H1 (cell line): ENCODE results near the gene BICD1. TPM values are rescaled to one million over a fixed set of nuclear protein-coding genes. Genes with fewer than 3 reads are reported as not detected.

Source experiments
- CTCF ChIA-PET: fragments of 300-600 bp; sonication (Branson Sonifier 250); formaldehyde crosslinking; loops from one replicate; lab custom pipeline; 2021; ENCODE audit not compliant: partially characterized antibody; lab: Charles Lee
- POLR2A ChIA-PET: fragments of 300-600 bp; sonication (Branson Sonifier 250); formaldehyde crosslinking; loops from one replicate; lab custom pipeline; 2021; ENCODE audit warnings: inconsistent platforms; ENCODE audit not compliant: partially characterized antibody; lab: Charles Lee
- DNase-seq, 2 experiments: peaks; one replicate each; pipeline versions ENCODE4 v3.0.0 to v3.0.0-alpha.2; 2010 to 2022; ENCODE audit warnings: low spot score in 2 of 2, low read depth in 1 of 2, mixed read lengths in 1 of 2
- FAIRE-seq: peaks from 2 replicates; lab custom pipeline; 2011; peaks lifted over from hg19 to GRCh38; lab: Jason Lieb, UNC
- H2AFZ ChIP-seq: 2 replicates; pipeline ENCODE4 v1.8.1; 2012; ENCODE audit warnings: low read length, inconsistent platforms
- H2AK5ac ChIP-seq: 2 replicates; pipeline ENCODE4 v1.6.1; 2013; ENCODE audit warnings: low read depth, low read length
- H2BK120ac ChIP-seq: replicated peaks from 2 replicates; pipeline ENCODE3; 2013; ENCODE audit warnings: low read depth, low read length, inconsistent platforms
- H2BK12ac ChIP-seq: 2 replicates; pipeline ENCODE4 v1.6.1; 2013; ENCODE audit warnings: low read depth, low read length
- H2BK15ac ChIP-seq: 2 replicates; pipeline ENCODE4 v1.6.1; 2013; ENCODE audit warnings: low read length
- H2BK20ac ChIP-seq: 2 replicates; pipeline ENCODE4 v1.6.1; 2013; ENCODE audit warnings: low read length
- H2BK5ac ChIP-seq: 2 replicates; pipeline ENCODE4 v1.6.1; 2013; ENCODE audit warnings: low read depth, low read length
- H3K14ac ChIP-seq: 2 replicates; pipeline ENCODE4 v1.6.1; 2013; ENCODE audit warnings: inconsistent platforms; ENCODE audit not compliant: insufficient read length
- H3K18ac ChIP-seq: 2 replicates; pipeline ENCODE4 v1.6.1; 2013; ENCODE audit warnings: low read length; ENCODE audit errors: extremely low read depth
- H3K23ac ChIP-seq: 2 replicates; pipeline ENCODE4 v1.6.1; 2013; ENCODE audit warnings: inconsistent platforms; ENCODE audit not compliant: insufficient read length
- H3K23me2 ChIP-seq: 2 replicates; pipeline ENCODE4 v1.6.1; 2013; ENCODE audit warnings: low read depth, low read length
- H3K27ac ChIP-seq: 2 replicates; pipeline ENCODE4 v1.6.1; 2011; ENCODE audit warnings: low read depth, low read length, inconsistent platforms
- H3K27me3 ChIP-seq, 4 experiments: replicated peaks in 1 of 4; 1 replicate in 1 of 4; 2 replicates in 3 of 4; pipeline versions ENCODE4 v1.6.1 to v1.8.1; 2011 to 2013; ENCODE audit warnings: low read length in 3 of 4, mild to moderate bottlenecking in 3 of 4, inconsistent platforms in 2 of 4, mixed read lengths in 2 of 4, moderate library complexity in 1 of 4; ENCODE audit not compliant: control insufficient read depth in 3 of 4, insufficient read depth in 3 of 4; ENCODE audit errors: extremely low read depth in 1 of 4
- H3K36me3 ChIP-seq, 4 experiments: 2 replicates each; pipeline versions ENCODE4 v1.6.1 to v1.8.1; 2011 to 2013; ENCODE audit warnings: mild to moderate bottlenecking in 4 of 4, low read length in 3 of 4, moderate library complexity in 2 of 4, control low read depth in 1 of 4, inconsistent platforms in 1 of 4; ENCODE audit not compliant: insufficient read depth in 4 of 4, control insufficient read depth in 2 of 4
- H3K4ac ChIP-seq: replicated peaks from 2 replicates; pipeline ENCODE3; 2013; ENCODE audit warnings: low read length, low read depth, mixed read lengths, inconsistent platforms; ENCODE audit not compliant: insufficient read length
- H3K4me1 ChIP-seq, 4 experiments: replicated peaks in 1 of 4; 1 replicate in 1 of 4; 2 replicates in 3 of 4; pipeline versions ENCODE4 v1.6.1 to v1.8.1; 2011 to 2013; ENCODE audit warnings: low read length in 3 of 4, inconsistent platforms in 2 of 4, mixed read lengths in 1 of 4; ENCODE audit not compliant: insufficient read depth in 4 of 4, control insufficient read depth in 3 of 4
- H3K4me2 ChIP-seq, 2 experiments: 2 replicates each; pipeline versions ENCODE4 v1.6.1 to v1.8.1; 2011 to 2013; ENCODE audit warnings: low read depth in 2 of 2, low read length in 2 of 2, control low read depth in 1 of 2, inconsistent platforms in 1 of 2, mild to moderate bottlenecking in 1 of 2; ENCODE audit not compliant: insufficient read depth in 1 of 2
- H3K4me3 ChIP-seq, 4 experiments: fragments of 200-600, 300-600 bp in 1 of 4; sonication (generic), shearing (Covaris generic), sonication (Bioruptor Twin) in 1 of 4; 2 replicates each; pipeline versions ENCODE4 v1.5.1 to v1.8.1; 2011 to 2016; ENCODE audit warnings: low read length in 4 of 4, low read depth in 3 of 4, control low read depth in 2 of 4, inconsistent platforms in 2 of 4, mild to moderate bottlenecking in 2 of 4, mixed read lengths in 1 of 4, moderate library complexity in 1 of 4; ENCODE audit not compliant: insufficient read depth in 2 of 4; ENCODE audit errors: extremely low read depth in 1 of 4
- H3K56ac ChIP-seq: replicated peaks from 2 replicates; pipeline ENCODE3; 2013; ENCODE audit warnings: low read depth, mild to moderate bottlenecking, mixed read lengths, low read length, inconsistent platforms; ENCODE audit not compliant: insufficient read length
- H3K79me1 ChIP-seq: 2 replicates; pipeline ENCODE4 v1.6.1; 2013; ENCODE audit warnings: low read depth, low read length, control low read depth
- H3K79me2 ChIP-seq, 2 experiments: 2 replicates each; pipeline versions ENCODE4 v1.6.1 to v1.8.1; 2012 to 2013; ENCODE audit warnings: low read length in 2 of 2, mild to moderate bottlenecking in 2 of 2, inconsistent platforms in 1 of 2; ENCODE audit not compliant: insufficient read depth in 2 of 2, control insufficient read depth in 1 of 2
- H3K9ac ChIP-seq, 4 experiments: replicated peaks in 1 of 4; 1 replicate in 1 of 4; 2 replicates in 3 of 4; pipeline versions ENCODE4 v1.6.1 to v1.8.1; 2011 to 2013; ENCODE audit warnings: low read depth in 3 of 4, low read length in 3 of 4, control low read depth in 2 of 4, mild to moderate bottlenecking in 2 of 4, moderate library complexity in 2 of 4, inconsistent platforms in 1 of 4; ENCODE audit errors: extremely low read depth in 1 of 4
- H3K9me3 ChIP-seq, 2 experiments: 2 replicates each; pipeline versions ENCODE4 v1.6.1 to v1.8.1; 2012 to 2013; ENCODE audit warnings: mild to moderate bottlenecking in 2 of 2, moderate library complexity in 2 of 2, control low read depth in 1 of 2, inconsistent platforms in 1 of 2, low read depth in 1 of 2, low read length in 1 of 2, mixed read lengths in 1 of 2; ENCODE audit not compliant: insufficient read depth in 2 of 2
- H4K20me1 ChIP-seq, 2 experiments: replicated peaks in 1 of 2; 2 replicates each; pipeline versions ENCODE3 to v1.8.1; 2011 to 2013; ENCODE audit warnings: inconsistent platforms in 2 of 2, low read length in 2 of 2, mild to moderate bottlenecking in 1 of 2; ENCODE audit not compliant: insufficient read depth in 2 of 2, control insufficient read depth in 1 of 2
- H4K5ac ChIP-seq: 2 replicates; pipeline ENCODE4 v1.6.1; 2013; ENCODE audit warnings: low read length, low read depth, mixed read lengths, inconsistent platforms; ENCODE audit not compliant: insufficient read length
- H4K8ac ChIP-seq: 2 replicates; pipeline ENCODE4 v1.8.0; 2013; ENCODE audit warnings: mild to moderate bottlenecking, moderate library complexity, low read length, inconsistent platforms; ENCODE audit not compliant: insufficient read depth; ENCODE audit errors: extremely low read depth
- H4K91ac ChIP-seq: replicated peaks from 2 replicates; pipeline ENCODE3; 2013; ENCODE audit warnings: low read length, mixed read lengths, inconsistent platforms; ENCODE audit not compliant: insufficient read length
- CHD1 ChIP-seq: IDR thresholded peaks from 2 replicates; pipeline ENCODE4 v1.6.1; 2012; ENCODE audit warnings: low read depth, low read length, improper control_type of control experiment
- CTBP2 ChIP-seq: IDR thresholded peaks from 2 replicates; pipeline ENCODE4 v1.7.0; 2011; ENCODE audit warnings: borderline replicate concordance, mild to moderate bottlenecking, moderate library complexity, mixed read lengths, low read length; ENCODE audit not compliant: insufficient read depth, insufficient read length
- FOSL1 ChIP-seq: IDR thresholded peaks from 2 replicates; pipeline ENCODE4 v1.6.1; 2011; ENCODE audit warnings: mild to moderate bottlenecking, low read depth, low read length, moderate library complexity; ENCODE audit not compliant: insufficient read depth
- GABPA ChIP-seq: IDR thresholded peaks from 2 replicates; pipeline ENCODE4 v1.6.1; 2011; ENCODE audit warnings: mild to moderate bottlenecking, low read length, moderate library complexity, borderline replicate concordance; ENCODE audit not compliant: insufficient read depth
- HDAC6 ChIP-seq: IDR thresholded peaks from one replicate; pipeline ENCODE4 v1.7.1; 2012; ENCODE audit warnings: low read depth, mild to moderate bottlenecking, inconsistent platforms, low read length, moderate library complexity
- JUND ChIP-seq: IDR thresholded peaks from 2 replicates; pipeline ENCODE4 v1.6.1; 2011; ENCODE audit warnings: mild to moderate bottlenecking, improper control_type of control experiment, low read length
- KDM4A ChIP-seq: IDR thresholded peaks from one replicate; pipeline ENCODE4 v1.7.1; 2012; ENCODE audit warnings: low read depth, mild to moderate bottlenecking, moderate library complexity, low read length, inconsistent platforms; ENCODE audit not compliant: severe bottlenecking
- RAD21 ChIP-seq, 2 experiments: IDR thresholded peaks in 1 of 2; conservative IDR thresholded peaks in 1 of 2; 2 replicates each; pipeline ENCODE4 v1.6.1; 2011; ENCODE audit warnings: low read depth in 2 of 2, low read length in 2 of 2, improper control_type of control experiment in 1 of 2, inconsistent platforms in 1 of 2, mild to moderate bottlenecking in 1 of 2, moderate library complexity in 1 of 2
- SIN3A ChIP-seq, 2 experiments: IDR thresholded peaks in 1 of 2; conservative IDR thresholded peaks in 1 of 2; 2 replicates each; pipeline ENCODE4 v1.6.1; 2011 to 2012; ENCODE audit warnings: low read length in 2 of 2, improper control_type of control experiment in 1 of 2, low read depth in 1 of 2, mild to moderate bottlenecking in 1 of 2
- SIRT6 ChIP-seq: IDR thresholded peaks from one replicate; pipeline ENCODE4 v1.7.1; 2012; ENCODE audit warnings: low read length, inconsistent platforms
- SRF ChIP-seq: IDR thresholded peaks from 2 replicates; pipeline ENCODE4 v1.6.1; 2011; ENCODE audit warnings: mild to moderate bottlenecking, low read depth, low read length, moderate library complexity
- TAF7 ChIP-seq: optimal IDR thresholded peaks from 2 replicates; pipeline ENCODE3; 2011; ENCODE audit warnings: low read depth, mild to moderate bottlenecking, inconsistent platforms, low read length, moderate library complexity, borderline replicate concordance
- WGBS, 2 experiments: shearing (Covaris generic) in 1 of 2; methylation state at CpG; one replicate each; pipeline versions ENCODE4 v1.1.6 to v1.1.7; 2013 to 2015; ENCODE audit warnings: low lambda C conversion rate in 2 of 2, mixed read lengths in 2 of 2, inconsistent platforms in 1 of 2, low coverage in 1 of 2, missing lambda C conversion rate in 1 of 2; ENCODE audit not compliant: insufficient replicate concordance in 2 of 2, insufficient coverage in 1 of 2, insufficient read length in 1 of 2; ENCODE audit errors: extremely low coverage in 1 of 2, missing lambda C conversion rate in 1 of 2; 5-methylcytosine and 5-hydroxymethylcytosine counted together
- polyA plus RNA-seq, 7 experiments: library from polyadenylated mRNA; depleted of rRNA in 3 of 7; stranded (reverse) in 5 of 7; unstranded in 2 of 7; fragments of >200 nt in 5 of 7; fragments of 200-250 nt in 2 of 7; gene quantifications; 1 replicate in 5 of 7; 2 replicates in 1 of 7; 4 replicates in 1 of 7; pipeline versions ENCODE4 v1.2.1 to v1.2.3, GENCODE V29; 2011 to 2013; ENCODE audit warnings: missing spikeins in 2 of 7, mixed read lengths in 2 of 7
- total RNA-seq: library from RNA; stranded (reverse); fragmentation: NEBNext Ultra II Directional; extraction: Animal tissue kit (Norgen Biotek cat#: 25700); gene quantifications from 2 replicates; pipeline ENCODE4 v1.2.1, GENCODE V29; 2021
- TF ChIP-seq, protein P1 (sequence below): IDR thresholded peaks from 2 replicates; pipeline ENCODE4 v1.6.1; 2012; ENCODE audit warnings: inconsistent platforms

Gene BICD1
- total and polyA plus RNA-seq, 2 of the 8 experiments (the other 6 are each of a cell fraction or from before 2014, with no cell fraction given): 34.1 to 58.4 TPM

DNA sequence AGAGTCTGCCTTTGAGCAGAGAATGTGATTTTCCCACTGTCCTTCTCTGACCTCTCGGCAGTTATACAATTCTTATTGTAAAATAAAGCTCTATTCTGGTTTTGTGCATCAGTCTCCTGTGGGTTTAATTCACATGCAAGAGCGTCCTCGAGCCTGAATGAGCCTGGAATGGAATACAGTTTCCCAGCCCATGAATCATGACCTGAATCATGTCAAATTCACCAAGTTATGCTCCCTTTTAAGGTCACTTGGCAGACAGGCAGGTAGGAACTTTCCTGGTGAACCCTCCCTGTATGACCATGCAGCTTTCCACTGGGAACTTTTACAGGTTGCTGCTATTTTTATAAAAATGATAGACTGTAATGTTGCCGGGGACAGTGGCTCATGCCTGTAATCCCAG, 41.7 kb downstream of the BICD1 start:
- H4K20me1 ChIP-seq: peaks cover 2 to 5% of the 10 kb centered on the region in 2 experiments
- TF ChIP-seq HDAC6 (no peak), JUND (no peak), RAD21 (IDR thresholded peaks at IDR 0.05 in 1 of 2, conservative IDR thresholded peaks at IDR 0.05 in 1 of 2; ENCODE audit: low read depth in 2 of 2, low read length in 2 of 2) (no peak), SIN3A (conservative IDR thresholded peaks at IDR 0.05 in 1 of 2, IDR thresholded peaks at IDR 0.05 in 1 of 2; ENCODE audit: low read depth in 1 of 2, low read length in 2 of 2) (no peak), GABPA (no peak), CHD1 (no peak), KDM4A (no peak), FOSL1 (no peak), TAF7 (no peak), CTBP2 (no peak), SRF (no peak), SIRT6 (no peak)
- TF ChIP-seq, protein P1, sequence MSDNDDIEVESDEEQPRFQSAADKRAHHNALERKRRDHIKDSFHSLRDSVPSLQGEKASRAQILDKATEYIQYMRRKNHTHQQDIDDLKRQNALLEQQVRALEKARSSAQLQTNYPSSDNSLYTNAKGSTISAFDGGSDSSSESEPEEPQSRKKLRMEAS: no peak

More for the DNA sequence above, 41.7 kb downstream of the BICD1 start:
- no peak overlapping the region for H3K4me2 ChIP-seq
- no peak overlapping the region for H4K91ac ChIP-seq
- peaks cover 10% of the 10 kb centered on the region for H3K79me1 ChIP-seq
- no peak overlapping the region for H3K56ac ChIP-seq
- no peaks in the 10 kb centered on the region for H3K9me3 ChIP-seq
- no peak overlapping the region for H3K4me3 ChIP-seq
- no peak overlapping the region for H2BK5ac ChIP-seq
- no peak overlapping the region for H3K14ac ChIP-seq
- peaks cover 0 to 3% (median 0%) of the 10 kb centered on the region in 4 experiments; a peak in 3 of 8 replicates for H3K36me3 ChIP-seq
- peaks cover 0 to 7% (median 0%) of the 10 kb centered on the region in 4 experiments; a peak in 1 of 7 replicates for H3K4me1 ChIP-seq
- ChIA-PET POLR2A (interaction anchor here (1.2 kb wide), 1 partner anchor 10 kb away, joined by 6 read pairs; no protein-coding TSS in a partner anchor), CTCF (no interaction called here)
- no peak overlapping the region for H3K27ac ChIP-seq
- no peak for FAIRE-seq
- no peak overlapping the region for H2BK15ac ChIP-seq
- no peak overlapping the region for H3K18ac ChIP-seq
- no peak overlapping the region for H4K8ac ChIP-seq
- no peak overlapping the region for H2AFZ ChIP-seq
- H4K5ac ChIP-seq: no peak overlapping the region
- H3K23ac ChIP-seq: no peak overlapping the region
- H3K27me3 ChIP-seq: no peaks in the 10 kb centered on the region
- DNase-seq: no peak
- H3K79me2 ChIP-seq: peaks cover 7 to 84% of the 10 kb centered on the region in 2 experiments
- H3K9ac ChIP-seq: no peak overlapping the region
- 90% methylated on average over 4 of the region's 4 CpGs; no CpG with 5 or more reads in 1 of the 2 experiments for WGBS, 2 experiments
- no peak overlapping the region for H2BK20ac ChIP-seq
- no peak overlapping the region for H3K4ac ChIP-seq
- H2BK120ac ChIP-seq: no peak overlapping the region
- H2AK5ac ChIP-seq: no peak overlapping the region
- H3K23me2 ChIP-seq: no peaks in the 10 kb centered on the region
- no peak overlapping the region for H2BK12ac ChIP-seq
